Measurements from ENCODE around the gene CHST8.

CHST8 gene

DNA sequence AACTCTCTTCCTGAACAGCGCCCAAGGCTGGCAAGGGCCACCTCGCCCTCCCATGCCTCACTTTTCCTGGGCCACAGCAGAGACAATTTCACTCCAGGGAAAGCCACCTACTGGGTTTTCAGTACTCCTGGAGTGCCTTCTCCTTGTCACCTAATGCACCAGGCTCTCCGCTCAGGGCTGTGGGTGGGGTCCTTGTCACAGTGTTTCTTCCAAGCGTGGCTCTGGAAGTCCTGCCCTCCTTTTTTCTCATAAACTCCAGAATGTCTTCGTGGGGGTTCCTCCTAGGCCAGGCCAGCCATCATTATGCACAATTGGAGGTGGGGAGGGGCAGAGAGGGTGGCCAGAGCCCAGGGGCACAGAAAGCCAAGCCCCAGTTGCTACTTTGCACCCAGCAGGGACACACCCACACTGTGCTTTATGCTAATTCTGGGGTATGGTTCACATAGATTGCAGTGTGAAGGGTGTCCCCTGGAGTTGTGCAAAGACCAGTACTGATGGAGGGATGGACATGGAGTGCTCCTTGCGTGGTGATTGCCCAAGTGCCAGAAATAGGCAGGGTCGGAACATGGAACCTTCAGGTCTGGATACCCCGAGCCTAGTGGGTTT, 78.8 kb downstream of the CHST8 start:
- CTCF ChIA-PET = no interaction called here

DNA sequence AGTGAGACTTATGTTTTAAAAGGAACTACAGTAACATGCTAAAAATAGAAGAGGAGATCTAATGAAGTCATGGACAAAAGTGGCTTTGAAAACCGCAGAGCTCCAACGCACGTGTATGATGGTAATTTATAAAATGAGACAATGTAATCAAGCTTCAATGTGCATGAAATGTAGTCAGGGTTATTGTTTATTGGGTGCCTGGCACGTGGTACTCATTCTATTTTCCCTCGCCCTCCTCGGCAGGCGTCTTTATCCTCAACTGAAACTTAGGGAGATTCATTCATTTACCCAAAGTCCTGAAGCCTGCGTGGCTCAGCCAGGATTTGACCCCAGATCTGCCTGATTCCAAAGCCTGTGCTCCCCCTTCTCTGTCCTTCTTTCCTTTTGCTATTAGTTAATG, 79.8 kb downstream of the CHST8 start:
- TF ChIP-seq, protein P1, sequence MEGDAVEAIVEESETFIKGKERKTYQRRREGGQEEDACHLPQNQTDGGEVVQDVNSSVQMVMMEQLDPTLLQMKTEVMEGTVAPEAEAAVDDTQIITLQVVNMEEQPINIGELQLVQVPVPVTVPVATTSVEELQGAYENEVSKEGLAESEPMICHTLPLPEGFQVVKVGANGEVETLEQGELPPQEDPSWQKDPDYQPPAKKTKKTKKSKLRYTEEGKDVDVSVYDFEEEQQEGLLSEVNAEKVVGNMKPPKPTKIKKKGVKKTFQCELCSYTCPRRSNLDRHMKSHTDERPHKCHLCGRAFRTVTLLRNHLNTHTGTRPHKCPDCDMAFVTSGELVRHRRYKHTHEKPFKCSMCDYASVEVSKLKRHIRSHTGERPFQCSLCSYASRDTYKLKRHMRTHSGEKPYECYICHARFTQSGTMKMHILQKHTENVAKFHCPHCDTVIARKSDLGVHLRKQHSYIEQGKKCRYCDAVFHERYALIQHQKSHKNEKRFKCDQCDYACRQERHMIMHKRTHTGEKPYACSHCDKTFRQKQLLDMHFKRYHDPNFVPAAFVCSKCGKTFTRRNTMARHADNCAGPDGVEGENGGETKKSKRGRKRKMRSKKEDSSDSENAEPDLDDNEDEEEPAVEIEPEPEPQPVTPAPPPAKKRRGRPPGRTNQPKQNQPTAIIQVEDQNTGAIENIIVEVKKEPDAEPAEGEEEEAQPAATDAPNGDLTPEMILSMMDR (conservative IDR thresholded peaks at IDR 0.05; ENCODE audit: low read depth) = no peak
- H3K27ac ChIP-seq = no peak overlapping the region
- DNase-seq (ENCODE audit: low spot score) = no peak
- POLR2A ChIA-PET (ENCODE audit: low non-redundant PET) = no interaction called here
- CTCF ChIA-PET = no interaction called here

More for the DNA sequence above, 78.8 kb downstream of the CHST8 start:
- H3K27ac ChIP-seq = no peak overlapping the region
- TF ChIP-seq, protein P1 (conservative IDR thresholded peaks at IDR 0.05; ENCODE audit: low read depth) = no peak
- DNase-seq (ENCODE audit: low spot score) = no peak
- POLR2A ChIA-PET (ENCODE audit: low non-redundant PET) = no interaction called here

DNA sequence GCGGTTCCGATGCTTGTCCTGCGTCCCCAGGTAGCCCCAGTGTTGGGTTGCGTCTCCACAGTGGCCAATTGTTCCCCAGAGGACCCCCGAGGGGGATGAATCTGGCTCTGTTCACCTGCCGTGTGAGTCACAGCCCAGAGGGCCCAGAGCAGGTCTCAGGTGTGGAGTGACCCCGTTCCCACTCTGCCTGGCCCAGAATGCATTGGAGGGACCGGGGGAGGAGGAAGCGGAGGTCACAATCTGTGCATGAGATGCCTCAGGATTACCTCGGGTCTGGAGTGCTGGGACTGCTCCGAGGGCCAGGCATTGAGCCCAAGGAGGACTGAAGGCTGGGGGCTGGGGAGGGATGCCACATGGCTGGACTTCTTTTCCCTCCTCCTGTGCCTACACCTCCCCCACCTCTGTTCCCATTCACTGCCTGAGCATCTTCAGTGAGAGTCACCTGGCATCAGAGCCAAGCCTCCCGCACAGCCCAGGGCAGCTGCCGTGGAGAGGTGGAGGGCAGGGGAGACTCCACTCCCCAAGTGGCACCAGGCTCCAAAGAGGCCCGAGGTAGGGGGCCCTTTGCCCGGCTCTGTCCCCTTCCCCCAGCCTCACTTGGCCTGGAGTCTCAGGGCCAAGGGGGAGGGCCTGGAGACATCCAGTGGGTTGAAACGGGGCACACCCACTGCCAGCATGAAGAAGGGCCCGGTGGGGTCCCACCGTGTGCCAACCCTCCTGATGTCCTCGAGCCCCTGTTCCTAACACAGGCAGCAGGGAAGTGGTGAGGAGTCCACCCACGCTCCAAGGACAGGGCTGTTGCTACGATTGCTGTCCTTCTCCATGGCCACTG, 81.1 kb downstream of the CHST8 start:
- TF ChIP-seq, protein P1 (conservative IDR thresholded peaks at IDR 0.05; ENCODE audit: low read depth) = no peak
- CTCF ChIA-PET = no interaction called here
- no peak for DNase-seq (ENCODE audit: low spot score)
- no peak overlapping the region for H3K27ac ChIP-seq
- POLR2A ChIA-PET (ENCODE audit: low non-redundant PET) = no interaction called here

DNA sequence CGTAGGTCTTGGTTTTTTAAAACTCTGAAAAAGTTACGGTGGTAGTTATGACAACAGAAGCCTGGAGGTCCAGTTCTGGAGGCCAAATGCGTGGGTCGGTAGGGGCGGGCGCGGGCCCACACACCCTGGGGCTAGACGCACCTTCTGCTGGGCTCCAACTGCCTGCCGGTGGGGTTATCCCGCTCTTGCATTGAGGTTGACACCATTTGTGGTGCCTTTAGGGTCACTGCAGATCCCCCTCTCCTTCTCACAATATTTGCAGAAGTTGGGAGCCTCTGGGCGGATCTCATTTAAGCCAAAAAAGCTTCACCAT, 81.6 kb downstream of the CHST8 start:
- ChIA-PET CTCF (no interaction called here), POLR2A (ENCODE audit: low non-redundant PET) (no interaction called here)
- TF ChIP-seq, protein P1 (conservative IDR thresholded peaks at IDR 0.05; ENCODE audit: low read depth) = no peak
- H3K27ac ChIP-seq = no peak overlapping the region
- DNase-seq (ENCODE audit: low spot score) = no peak

DNA sequence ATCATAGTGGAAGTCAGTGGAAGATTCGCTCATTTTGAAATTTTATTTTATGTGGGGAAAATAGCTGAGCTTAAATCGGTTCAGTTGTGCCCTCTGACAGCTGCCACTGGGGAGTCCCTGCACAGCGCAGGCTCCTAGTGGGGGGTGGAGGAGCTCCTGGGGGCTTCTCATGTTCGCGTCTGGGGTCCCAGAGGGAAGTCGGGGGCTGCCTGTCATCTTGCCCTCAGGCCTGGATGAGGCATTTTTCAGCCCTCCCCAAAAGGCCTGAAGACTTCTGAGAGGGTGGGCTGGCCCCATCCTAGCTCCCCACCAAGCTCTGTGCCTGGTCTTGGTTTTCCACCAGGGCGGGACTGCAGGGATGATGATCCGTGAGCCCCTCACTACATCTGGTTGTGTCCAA, 82.1 kb downstream of the CHST8 start:
- no peak for DNase-seq (ENCODE audit: low spot score)
- ChIA-PET POLR2A (ENCODE audit: low non-redundant PET) (no interaction called here), CTCF (no interaction called here)
- TF ChIP-seq, protein P1 (conservative IDR thresholded peaks at IDR 0.05; ENCODE audit: low read depth) = no peak
- H3K27ac ChIP-seq = no peak overlapping the region

DNA sequence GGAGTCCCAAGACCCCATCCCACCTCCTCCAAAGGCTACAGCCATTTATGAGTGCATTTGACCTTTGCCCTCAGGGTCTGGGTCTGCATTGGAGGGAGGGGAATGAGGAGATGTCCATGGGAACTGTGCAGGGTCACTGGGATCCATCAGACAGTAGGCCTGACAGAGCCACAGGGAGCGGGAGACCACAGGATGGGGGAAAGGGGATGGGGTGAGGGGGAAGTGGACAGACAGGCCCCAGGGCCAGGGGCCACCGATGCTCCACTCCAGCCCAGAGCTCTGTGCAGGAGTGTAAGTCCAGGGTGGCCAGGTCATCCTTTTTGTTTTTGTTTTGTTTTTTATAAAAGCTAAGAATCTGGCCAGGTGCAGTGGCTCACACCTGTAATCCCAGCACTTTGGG, 82.5 kb downstream of the CHST8 start:
- TF ChIP-seq, protein P1 (conservative IDR thresholded peaks at IDR 0.05; ENCODE audit: low read depth) = no peak
- CTCF ChIA-PET = interaction anchor here (1.5 kb wide), 1 partner anchor 288 kb away, joined by 3 read pairs; no protein-coding TSS in a partner anchor
- POLR2A ChIA-PET (ENCODE audit: low non-redundant PET) = no interaction called here
- no peak for DNase-seq (ENCODE audit: low spot score)
- no peak overlapping the region for H3K27ac ChIP-seq

Measured in RWPE1 (cell line).